ENCODE measurements around the gene C1orf21.

GRCh38 chr1:184463680-184464079 lies 76.9 kb downstream of the C1orf21 start:
- TF ChIP-seq, protein P1, sequence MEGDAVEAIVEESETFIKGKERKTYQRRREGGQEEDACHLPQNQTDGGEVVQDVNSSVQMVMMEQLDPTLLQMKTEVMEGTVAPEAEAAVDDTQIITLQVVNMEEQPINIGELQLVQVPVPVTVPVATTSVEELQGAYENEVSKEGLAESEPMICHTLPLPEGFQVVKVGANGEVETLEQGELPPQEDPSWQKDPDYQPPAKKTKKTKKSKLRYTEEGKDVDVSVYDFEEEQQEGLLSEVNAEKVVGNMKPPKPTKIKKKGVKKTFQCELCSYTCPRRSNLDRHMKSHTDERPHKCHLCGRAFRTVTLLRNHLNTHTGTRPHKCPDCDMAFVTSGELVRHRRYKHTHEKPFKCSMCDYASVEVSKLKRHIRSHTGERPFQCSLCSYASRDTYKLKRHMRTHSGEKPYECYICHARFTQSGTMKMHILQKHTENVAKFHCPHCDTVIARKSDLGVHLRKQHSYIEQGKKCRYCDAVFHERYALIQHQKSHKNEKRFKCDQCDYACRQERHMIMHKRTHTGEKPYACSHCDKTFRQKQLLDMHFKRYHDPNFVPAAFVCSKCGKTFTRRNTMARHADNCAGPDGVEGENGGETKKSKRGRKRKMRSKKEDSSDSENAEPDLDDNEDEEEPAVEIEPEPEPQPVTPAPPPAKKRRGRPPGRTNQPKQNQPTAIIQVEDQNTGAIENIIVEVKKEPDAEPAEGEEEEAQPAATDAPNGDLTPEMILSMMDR (IDR thresholded peaks at IDR 0.05; ENCODE audit: low read depth, low read length, poor library complexity, severe bottlenecking), result no peak
- TF ChIP-seq EZH2phosphoT487 (IDR thresholded peaks at IDR 0.05; ENCODE audit: borderline replicate concordance, low read length), result no peak

Data from DOHH2 (cell line).